Coronary artery (tissue), 2 donors: ENCODE results near the gene ADARB2.
A peak's percentile ranks its signal among the peaks of the same experiment; 100 is the strongest.

ENCODE experiments used
- DNase-seq: peaks from one replicate; pipeline ENCODE4 v3.0.0-alpha.2; 2017; ENCODE audit warnings: low spot score
- H3K27ac ChIP-seq, 2 donors: fragments of 200-600 bp; sonication (generic); one replicate each; pipeline ENCODE4 v1.5.1; 2016 to 2019
- H3K4me3 ChIP-seq: fragments of 200-600 bp; sonication (generic); 2 replicates; pipeline ENCODE4 v1.5.1; 2016; ENCODE audit warnings: mild to moderate bottlenecking, moderate library complexity
- CTCF ChIP-seq: fragments of 200-600 bp; sonication (generic); IDR thresholded peaks from one replicate; pipeline ENCODE4 v1.5.1; 2019; ENCODE audit warnings: antibody characterized with exemption

The ADARB2 gene

GRCh38 chr10:1591045-1591444 lies 146.3 kb downstream of the ADARB2 start:
- H3K4me3 ChIP-seq: no peak overlapping the region
- peak; percentile 57 for DNase-seq
- no peak for TF ChIP-seq CTCF
- no peak overlapping the region for H3K27ac ChIP-seq

DNA sequence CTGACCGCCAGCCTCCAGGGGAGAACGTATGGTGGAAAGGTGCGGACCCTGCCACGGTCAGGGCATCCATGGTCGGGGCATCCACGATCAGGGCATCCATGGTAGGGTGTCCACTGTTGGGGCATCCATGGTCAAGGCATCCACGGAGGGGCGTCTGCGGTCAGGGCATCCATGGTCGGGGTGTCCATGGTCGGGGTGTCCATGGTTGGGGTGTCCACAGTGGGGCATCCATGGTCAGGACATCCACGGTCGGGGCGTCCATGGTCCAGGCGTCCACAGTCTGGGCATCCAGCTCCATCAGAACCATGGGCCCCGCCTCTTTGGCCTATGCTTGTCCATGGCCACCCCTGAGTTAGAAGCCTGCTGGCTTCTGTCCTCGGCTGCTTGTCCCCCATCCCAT lies 148.1 kb downstream of the ADARB2 start:
- Histone ChIP-seq H3K27ac (no peak overlapping the region), H3K4me3 (no peak overlapping the region)
- TF ChIP-seq CTCF: no peak
- peak; percentile 46 for DNase-seq

DNA sequence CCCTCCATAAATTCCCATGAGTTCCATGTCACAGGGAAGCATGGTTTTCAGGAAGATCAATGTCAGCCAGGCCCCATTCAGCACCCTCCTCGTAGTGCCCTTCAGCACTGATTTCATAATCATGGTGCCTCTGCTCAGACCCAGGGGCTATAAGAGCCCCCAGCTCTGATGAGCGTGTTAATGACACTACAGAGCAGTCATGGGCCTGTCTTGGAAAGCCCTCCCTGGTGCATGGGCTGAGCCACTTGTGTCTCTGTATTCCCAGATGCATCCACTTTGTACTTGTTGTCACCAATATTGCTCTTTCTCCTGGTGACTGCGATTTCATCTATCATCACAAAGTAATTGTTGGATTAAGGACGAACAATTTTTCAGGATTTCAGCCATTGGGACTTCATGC lies 154.6 kb downstream of the ADARB2 start:
- TF ChIP-seq CTCF: no peak
- H3K4me3 ChIP-seq: no peak overlapping the region
- no peak for DNase-seq
- H3K27ac ChIP-seq: no peak overlapping the region

DNA sequence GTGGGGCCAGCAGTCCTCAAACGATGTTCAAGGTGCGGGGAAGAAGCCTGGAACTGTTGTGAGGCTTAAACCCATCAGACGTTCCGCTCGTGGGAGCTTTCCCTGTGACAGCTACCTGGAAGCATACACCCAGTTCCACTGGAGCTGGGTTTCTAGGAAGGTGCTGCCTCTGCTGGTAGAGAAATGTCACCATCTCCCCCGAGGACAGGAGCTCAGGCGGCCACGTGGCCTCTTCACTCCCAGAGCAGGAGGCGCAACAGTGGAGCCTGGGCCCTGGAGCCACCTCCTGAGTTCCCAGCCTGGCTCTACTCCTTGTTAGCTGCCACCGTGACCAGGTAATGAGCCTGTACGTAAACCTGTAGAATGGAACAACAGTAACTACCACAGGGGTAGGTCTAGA lies 156.1 kb downstream of the ADARB2 start:
- Histone ChIP-seq H3K4me3 (no peak overlapping the region), H3K27ac (no peak overlapping the region)
- no peak for DNase-seq
- no peak for TF ChIP-seq CTCF

DNA sequence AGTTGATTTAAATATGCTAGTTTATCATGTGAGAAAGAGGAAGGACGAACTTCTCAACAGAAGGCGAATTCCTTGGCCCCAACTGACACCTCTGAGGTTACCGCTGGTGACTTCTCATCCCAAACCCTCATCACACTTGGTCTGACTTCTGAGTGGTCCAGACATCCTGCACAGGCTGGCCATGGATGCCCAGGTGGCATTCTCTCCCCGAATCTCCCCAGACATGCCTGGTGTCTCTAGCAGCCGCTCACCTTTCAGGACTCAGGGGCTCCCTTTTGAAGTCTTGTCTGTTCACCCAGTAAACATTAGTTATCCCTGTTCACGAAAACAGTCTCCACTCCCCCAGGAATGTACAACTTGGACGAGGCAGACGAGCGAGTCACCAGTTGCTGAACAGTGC lies 157.7 kb downstream of the ADARB2 start:
- TF ChIP-seq CTCF: no peak
- Histone ChIP-seq H3K27ac (no peak overlapping the region), H3K4me3 (no peak overlapping the region)
- DNase-seq: no peak

DNA sequence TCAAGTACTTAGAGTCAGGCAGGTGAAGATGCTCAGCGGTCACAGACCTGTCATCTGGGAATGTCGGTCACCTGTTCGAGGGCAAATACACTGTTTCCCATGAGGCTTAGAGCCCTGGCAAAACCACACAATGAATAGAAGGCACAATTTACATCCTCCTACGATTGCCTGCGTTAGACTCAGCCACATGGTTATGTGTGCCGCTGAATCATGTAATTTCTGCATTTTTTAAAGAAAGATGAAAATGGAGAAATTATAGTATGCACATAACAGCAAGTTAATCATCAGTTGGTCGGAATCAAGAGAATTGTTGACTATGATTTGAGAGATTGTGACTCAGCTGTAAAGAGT lies 158.2 kb downstream of the ADARB2 start:
- TF ChIP-seq CTCF: no peak
- H3K27ac ChIP-seq: no peak overlapping the region
- no peak overlapping the region for H3K4me3 ChIP-seq
- DNase-seq: no peak

GRCh38 chr10:1578392-1579140 lies 158.8 kb downstream of the ADARB2 start:
- H3K4me3 ChIP-seq: no peak overlapping the region
- no peak for TF ChIP-seq CTCF
- no peak for DNase-seq
- H3K27ac ChIP-seq: no peak overlapping the region
